ENCODE measurements around the gene TNS1. TPM values are rescaled to one million over a fixed set of nuclear protein-coding genes. Genes with fewer than 3 reads are reported as not detected.

Gene TNS1
- total RNA-seq, 1 experiment from 2014 or later: 3.1 TPM

DNA sequence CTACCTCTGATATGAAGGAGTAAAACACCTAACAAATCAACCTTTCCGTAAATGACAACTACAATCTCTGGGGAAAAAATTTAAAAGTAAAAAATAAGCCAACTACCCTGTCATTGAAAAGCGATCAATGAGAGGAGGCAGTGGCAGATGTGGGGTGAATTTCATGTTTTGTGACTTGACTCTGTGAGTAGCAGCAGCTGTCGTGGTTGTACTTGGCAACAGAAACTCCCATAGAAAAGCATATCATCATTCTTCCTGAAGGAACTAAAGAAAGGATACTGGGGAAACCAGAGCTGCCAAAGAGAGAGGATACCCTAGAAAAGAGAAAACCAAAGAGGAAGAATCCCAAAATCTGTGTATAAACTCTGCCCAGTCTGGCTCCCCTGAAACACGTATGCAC is 236.4 kb downstream of the TNS1 start:
- Histone ChIP-seq H3K4me3 (ENCODE audit: insufficient read depth, low read depth, low read length) (no peak overlapping the region), H3K36me3 (replicated peaks; ENCODE audit: control insufficient read depth, insufficient read depth, low read length) (no peaks in the 10 kb centered on the region), H3K27me3 (ENCODE audit: control insufficient read depth, insufficient read depth, low read length) (no peaks in the 10 kb centered on the region)
- DNase-seq: no peak

DNA sequence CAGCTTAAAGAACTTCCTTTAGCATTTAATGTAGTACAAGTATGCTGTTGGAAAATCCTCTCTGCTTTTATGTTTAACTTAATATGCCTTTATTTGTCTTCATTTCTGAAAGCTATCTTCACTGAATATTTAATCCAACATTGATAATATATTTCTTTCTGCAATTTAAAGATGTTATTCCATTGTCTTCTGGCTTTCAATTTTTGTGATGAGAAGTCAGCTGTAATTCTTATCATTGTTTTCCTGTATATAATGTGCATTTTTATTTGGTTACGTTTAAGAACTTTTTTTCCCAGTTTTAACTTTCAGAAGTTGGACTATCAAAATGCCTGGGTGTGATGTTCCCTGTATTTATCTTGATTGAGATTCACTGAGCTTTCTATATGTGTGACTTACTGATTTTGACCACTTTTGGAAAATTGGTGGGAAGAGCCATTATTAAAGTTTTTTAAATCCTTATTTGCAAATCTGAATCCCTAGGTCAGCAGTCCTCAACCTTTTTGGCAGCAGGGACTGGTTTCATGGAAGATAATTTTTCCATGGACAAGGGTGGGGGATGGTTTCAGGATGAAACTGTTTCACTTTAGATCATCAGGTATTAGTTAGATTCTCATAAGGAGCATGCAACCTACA is 241.0 kb downstream of the TNS1 start:
- no peak for DNase-seq
- H3K27me3 ChIP-seq (ENCODE audit: control insufficient read depth, insufficient read depth, low read length): no peaks in the 10 kb centered on the region

DNA sequence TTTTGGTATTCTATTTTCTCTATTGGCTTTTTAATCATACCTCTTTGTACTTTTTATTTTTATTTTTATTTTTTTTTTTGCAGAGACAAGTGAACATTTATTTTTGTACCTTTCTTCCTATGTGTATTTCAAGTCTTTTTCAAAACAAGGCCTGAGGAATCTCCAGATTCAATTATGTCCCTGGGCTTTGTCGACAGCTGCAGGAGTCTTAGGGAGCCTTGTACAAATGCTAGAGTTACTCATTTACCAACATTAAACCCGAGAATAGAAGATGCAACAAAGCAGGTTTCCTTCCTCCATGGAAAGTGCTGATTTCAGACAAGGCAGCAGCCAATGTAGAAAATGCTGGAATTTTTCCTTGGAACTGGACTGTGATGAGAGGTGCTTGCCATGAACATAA is 242.8 kb downstream of the TNS1 start:
- H3K27me3 ChIP-seq (ENCODE audit: control insufficient read depth, insufficient read depth, low read length): peaks cover 2% of the 10 kb centered on the region; the same call in 1 of the 2 replicates
- no peaks in the 10 kb centered on the region for H3K36me3 ChIP-seq (replicated peaks; ENCODE audit: control insufficient read depth, insufficient read depth, low read length)
- DNase-seq: no peak
- H3K4me3 ChIP-seq (ENCODE audit: insufficient read depth, low read depth, low read length): no peak overlapping the region

More for the DNA sequence above, 241.0 kb downstream of the TNS1 start:
- Histone ChIP-seq H3K36me3 (replicated peaks; ENCODE audit: control insufficient read depth, insufficient read depth, low read length) (no peaks in the 10 kb centered on the region), H3K4me3 (ENCODE audit: insufficient read depth, low read depth, low read length) (no peak overlapping the region)

DNA sequence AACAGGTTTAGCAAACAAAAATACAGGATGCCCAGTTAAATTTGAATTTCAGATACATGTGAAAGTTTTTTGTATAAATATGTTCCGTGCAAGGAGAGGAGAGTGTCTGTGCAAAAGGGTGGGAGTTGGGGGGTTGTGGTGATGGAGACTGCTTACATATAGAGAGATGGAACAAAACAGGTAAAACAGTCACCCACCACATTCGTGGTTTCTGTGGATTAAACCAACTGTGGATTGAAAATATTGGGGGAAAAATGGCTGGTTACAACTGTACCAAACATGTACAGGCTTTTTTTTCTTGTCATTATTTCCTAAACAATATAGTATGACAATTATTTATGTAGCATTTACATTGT is 245.7 kb downstream of the TNS1 start:
- H3K36me3 ChIP-seq (replicated peaks; ENCODE audit: control insufficient read depth, insufficient read depth, low read length): no peaks in the 10 kb centered on the region
- H3K4me3 ChIP-seq (ENCODE audit: insufficient read depth, low read depth, low read length): no peak overlapping the region
- peaks cover 2% of the 10 kb centered on the region; the same call in 1 of the 2 replicates for H3K27me3 ChIP-seq (ENCODE audit: control insufficient read depth, insufficient read depth, low read length)
- no peak for DNase-seq

DNA sequence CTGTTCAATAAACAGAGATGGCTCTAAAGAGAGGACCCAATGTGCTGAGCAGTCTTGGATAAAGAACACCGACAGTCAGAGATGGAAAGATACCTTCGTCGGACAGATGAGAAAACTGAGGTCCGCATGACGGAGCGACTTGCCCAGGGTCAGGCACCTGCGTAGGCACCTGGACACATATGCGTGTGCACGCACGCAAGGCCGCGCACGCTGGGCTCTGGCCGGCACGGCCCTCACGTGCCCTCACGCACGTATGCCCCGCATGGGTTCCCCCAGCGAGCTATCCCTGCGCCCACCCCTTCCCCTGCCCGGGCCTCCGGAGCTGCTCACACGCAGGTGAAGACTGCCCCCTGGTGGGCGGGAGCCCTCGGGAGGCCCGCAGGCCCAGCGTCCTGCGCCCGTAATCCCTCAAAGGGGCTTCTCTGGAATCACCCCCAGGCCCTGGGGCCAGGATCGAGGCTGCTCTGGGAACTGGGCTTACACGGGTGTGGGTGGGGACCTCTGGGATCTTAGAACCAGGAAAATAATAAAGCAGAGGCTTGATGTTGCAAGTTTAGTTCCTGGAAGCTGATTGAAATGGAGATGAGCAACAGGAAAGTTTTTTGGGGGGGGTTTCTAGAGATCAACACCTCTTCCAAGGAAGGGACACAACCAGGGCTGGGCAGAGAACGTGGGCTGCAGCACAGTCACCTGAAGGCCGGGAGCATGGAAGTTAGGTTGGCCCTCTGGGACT is 246.3 kb downstream of the TNS1 start:
- peaks cover 2% of the 10 kb centered on the region; the same call in 1 of the 2 replicates for H3K27me3 ChIP-seq (ENCODE audit: control insufficient read depth, insufficient read depth, low read length)
- H3K36me3 ChIP-seq (replicated peaks; ENCODE audit: control insufficient read depth, insufficient read depth, low read length): no peaks in the 10 kb centered on the region
- peak overlapping the region; percentile 28; the same call in 1 of the 2 replicates for H3K4me3 ChIP-seq (ENCODE audit: insufficient read depth, low read depth, low read length)
- DNase-seq: peak; percentile 97

DNA sequence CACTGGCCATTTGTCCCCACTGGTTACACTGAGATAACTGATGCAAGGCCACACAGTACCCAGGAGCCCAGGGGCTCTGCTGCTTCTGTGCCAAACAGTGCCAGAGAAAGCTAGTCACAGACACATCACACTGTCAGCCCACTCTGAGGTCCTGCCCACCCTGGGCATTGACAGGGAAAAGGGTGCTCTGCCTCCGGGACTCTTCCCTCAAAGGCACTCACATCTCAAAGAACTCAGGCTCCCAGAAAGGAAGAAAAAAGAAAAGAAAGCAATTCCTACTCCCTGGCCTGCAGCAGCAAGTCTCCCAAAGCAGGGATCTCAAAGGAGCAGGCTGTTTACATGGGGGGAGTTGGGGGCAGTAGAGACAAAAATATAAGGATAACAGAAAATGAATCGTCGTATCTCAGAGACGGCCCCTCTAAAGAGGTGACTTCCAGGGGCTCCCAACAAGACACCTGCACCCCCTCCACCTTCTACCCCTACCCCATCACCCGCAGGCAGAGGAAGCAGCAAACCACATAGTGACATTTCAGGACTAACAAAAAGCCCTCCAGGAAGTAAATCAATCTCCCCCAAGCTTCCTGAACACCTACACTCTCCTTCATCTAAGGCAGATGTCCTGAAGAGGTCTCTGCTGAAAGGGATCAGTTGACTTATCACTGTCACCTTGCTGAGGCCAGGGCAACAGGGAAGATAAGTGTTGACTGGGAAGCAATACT is 247.6 kb downstream of the TNS1 start:
- H3K36me3 ChIP-seq (replicated peaks; ENCODE audit: control insufficient read depth, insufficient read depth, low read length): no peaks in the 10 kb centered on the region
- H3K27me3 ChIP-seq (ENCODE audit: control insufficient read depth, insufficient read depth, low read length): peaks cover 2% of the 10 kb centered on the region; the same call in 1 of the 2 replicates
- no peak overlapping the region for H3K4me3 ChIP-seq (ENCODE audit: insufficient read depth, low read depth, low read length)
- no peak for DNase-seq

DNA sequence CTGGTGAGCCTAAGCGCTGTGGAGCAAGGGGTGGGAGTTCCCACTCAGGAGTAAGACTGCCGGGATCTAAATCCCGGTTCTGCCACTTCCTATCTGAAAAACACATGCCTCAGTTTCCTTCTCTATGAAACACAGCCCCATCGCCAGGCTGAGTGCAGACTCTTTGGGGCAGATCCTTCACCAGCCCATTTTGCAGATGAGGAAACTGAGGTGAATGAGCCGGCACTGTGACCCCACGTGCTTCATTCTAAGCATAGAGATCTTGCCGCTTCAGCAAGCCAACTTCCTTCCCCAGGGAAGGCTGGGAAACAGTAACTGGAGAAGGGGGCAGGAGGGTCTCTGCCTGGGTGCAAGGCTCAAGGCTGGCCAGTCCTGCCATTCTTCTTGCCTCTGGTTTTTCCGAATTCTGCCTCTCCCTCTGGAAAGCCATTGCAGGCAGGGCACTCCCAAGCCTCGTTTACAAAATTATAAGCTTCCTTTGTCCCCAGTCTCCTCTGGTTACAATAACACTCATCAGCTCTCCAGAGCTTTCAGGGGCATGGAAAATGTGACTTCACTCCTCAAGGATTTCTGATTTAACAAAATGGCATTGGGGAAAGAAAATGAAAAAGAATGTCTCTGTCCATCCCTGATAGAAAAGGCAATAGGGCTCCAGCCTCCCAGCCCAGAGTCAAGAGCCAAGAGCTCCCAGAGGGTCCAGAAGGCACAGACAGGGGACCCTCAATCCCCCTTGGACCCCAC is 249.2 kb downstream of the TNS1 start:
- peaks cover 2% of the 10 kb centered on the region; the same call in 1 of the 2 replicates for H3K27me3 ChIP-seq (ENCODE audit: control insufficient read depth, insufficient read depth, low read length)
- H3K36me3 ChIP-seq (replicated peaks; ENCODE audit: control insufficient read depth, insufficient read depth, low read length): no peaks in the 10 kb centered on the region
- no peak for DNase-seq
- no peak overlapping the region for H3K4me3 ChIP-seq (ENCODE audit: insufficient read depth, low read depth, low read length)

DNA sequence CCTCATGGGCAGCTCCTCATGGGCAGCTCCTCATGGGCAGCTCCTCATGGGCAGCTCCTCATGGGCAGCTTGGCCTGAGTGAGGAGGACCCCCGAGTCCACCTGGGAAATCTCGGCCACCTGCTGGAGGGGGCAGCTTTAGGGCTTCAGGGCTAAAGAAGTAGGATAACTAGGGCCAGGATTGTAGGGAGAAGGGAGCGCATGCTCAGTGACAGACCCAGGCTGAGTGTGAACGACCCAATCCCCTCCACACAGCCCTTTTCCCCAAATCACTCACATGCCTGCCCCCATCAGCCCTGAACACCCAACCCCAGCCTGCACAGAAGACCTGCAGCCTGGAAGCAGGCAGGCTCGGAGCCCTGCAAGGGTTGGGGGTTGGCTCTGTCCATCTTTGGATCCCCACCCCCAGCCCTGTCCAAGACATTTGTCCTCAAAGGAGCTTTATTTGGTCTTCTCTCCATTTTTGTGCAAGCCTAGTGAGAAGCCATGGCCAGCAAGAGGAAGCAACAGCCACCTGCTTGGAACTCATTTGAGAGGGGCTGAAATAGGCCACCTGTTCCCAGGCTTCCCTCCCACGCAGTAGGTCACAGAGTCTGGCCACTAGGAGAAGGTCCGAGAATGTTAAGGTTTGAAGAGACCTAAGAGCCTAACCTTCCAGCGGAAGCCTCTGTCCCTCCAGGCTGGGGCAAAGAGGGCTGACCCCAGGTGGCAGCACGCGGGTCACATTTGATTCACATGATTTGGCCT is 249.9 kb downstream of the TNS1 start:
- no peak for DNase-seq
- no peak overlapping the region for H3K4me3 ChIP-seq (ENCODE audit: insufficient read depth, low read depth, low read length)
- H3K27me3 ChIP-seq (ENCODE audit: control insufficient read depth, insufficient read depth, low read length): peaks cover 2% of the 10 kb centered on the region; the same call in 1 of the 2 replicates
- H3K36me3 ChIP-seq (replicated peaks; ENCODE audit: control insufficient read depth, insufficient read depth, low read length): no peaks in the 10 kb centered on the region

DNA sequence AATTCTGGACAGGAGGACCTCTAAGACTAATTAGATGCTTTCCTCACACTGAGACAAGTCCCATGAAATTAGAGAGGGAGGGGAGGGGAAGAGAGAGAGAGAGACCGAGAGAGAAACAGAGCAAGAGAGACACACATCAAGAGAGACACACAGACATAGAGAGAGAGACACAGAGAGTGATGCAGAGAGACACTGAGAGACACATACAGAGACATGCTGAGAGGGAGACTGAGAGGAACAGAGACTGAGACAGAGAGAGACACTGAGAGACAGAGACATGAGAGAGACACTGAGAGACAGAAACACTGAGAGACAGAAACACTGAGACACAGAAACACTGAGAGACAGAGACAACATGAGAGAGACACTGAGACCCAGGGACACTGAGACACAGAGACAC is 250.8 kb downstream of the TNS1 start:
- no peak overlapping the region for H3K4me3 ChIP-seq (ENCODE audit: insufficient read depth, low read depth, low read length)
- H3K36me3 ChIP-seq (replicated peaks; ENCODE audit: control insufficient read depth, insufficient read depth, low read length): no peaks in the 10 kb centered on the region
- no peak for DNase-seq
- peaks cover 2% of the 10 kb centered on the region; the same call in 1 of the 2 replicates for H3K27me3 ChIP-seq (ENCODE audit: control insufficient read depth, insufficient read depth, low read length)

DNA sequence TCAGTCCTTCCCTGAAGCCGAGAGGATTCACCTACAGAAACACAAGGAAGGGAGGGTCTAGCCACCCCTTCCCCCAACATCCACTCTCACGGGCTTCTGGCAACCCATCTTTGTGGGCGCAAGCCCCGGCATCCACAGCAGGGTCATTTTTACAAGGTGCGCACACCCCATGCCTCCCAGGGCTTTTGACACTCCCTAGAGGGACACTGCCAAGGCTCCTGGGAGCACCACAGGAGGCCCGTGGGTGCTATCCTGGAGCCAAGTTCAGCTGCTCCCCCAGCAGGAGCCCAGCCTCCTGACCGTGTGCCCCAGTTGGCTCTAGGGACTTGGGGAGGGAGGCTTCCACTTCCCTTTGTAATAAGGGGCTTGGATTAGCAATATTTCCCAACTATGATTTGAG is 251.6 kb downstream of the TNS1 start:
- DNase-seq: no peak
- no peak overlapping the region for H3K4me3 ChIP-seq (ENCODE audit: insufficient read depth, low read depth, low read length)
- H3K27me3 ChIP-seq (ENCODE audit: control insufficient read depth, insufficient read depth, low read length): no peaks in the 10 kb centered on the region
- H3K36me3 ChIP-seq (replicated peaks; ENCODE audit: control insufficient read depth, insufficient read depth, low read length): no peaks in the 10 kb centered on the region

Other genes starting within 250 kb of the TNS1 start
- gene RUFY4, start 66.3 kb upstream of the TNS1 start, total RNA-seq (2014; rRNA removed; shearing (Covaris generic)): not detected in 2 replicates
- not detected in 2 replicates for gene CXCR2, start 123.0 kb upstream of the TNS1 start, total RNA-seq (2014; rRNA removed; shearing (Covaris generic))
- gene CXCR1, start 164.0 kb upstream of the TNS1 start, total RNA-seq (2014; rRNA removed; shearing (Covaris generic)): not detected in 2 replicates
- 146 and 167 TPM in 2 replicates for gene ARPC2, start 214.2 kb upstream of the TNS1 start, total RNA-seq (2014; rRNA removed; shearing (Covaris generic))

Data from H7 (cell line).